Neural crest cell (in vitro differentiated cells): ENCODE results near the gene OTOF. TPM values are rescaled to one million over a fixed set of nuclear protein-coding genes. Genes with fewer than 3 reads are reported as not detected.

Source experiments
- DNase-seq: peaks from one replicate; pipeline ENCODE4 v3.0.0; 2021; ENCODE audit warnings: low read depth, mixed read lengths, low spot score
- H3K27ac Mint-ChIP-seq: one replicate; pipeline ENCODE4 v1.8.0; 2021; ENCODE audit warnings: mild to moderate bottlenecking, mixed read lengths; ENCODE audit not compliant: unreplicated experiment
- H3K27me3 Mint-ChIP-seq: 2 replicates; pipeline ENCODE4 v1.8.0; 2021; ENCODE audit warnings: low read depth, mild to moderate bottlenecking, mixed read lengths
- H3K36me3 Mint-ChIP-seq: 2 replicates; pipeline ENCODE4 v1.8.0; 2021; ENCODE audit warnings: low read depth, mild to moderate bottlenecking, mixed read lengths
- H3K4me1 Mint-ChIP-seq: 2 replicates; pipeline ENCODE4 v1.8.0; 2021; ENCODE audit warnings: mixed read lengths
- H3K4me3 Mint-ChIP-seq: one replicate; pipeline ENCODE4 v1.8.0; 2021; ENCODE audit warnings: mild to moderate bottlenecking, mixed read lengths
- H3K9me3 Mint-ChIP-seq: 2 replicates; pipeline ENCODE4 v1.8.0; 2021; ENCODE audit warnings: mixed read lengths
- CTCF ChIP-seq: fragments of 200-600 bp; sonication (generic); conservative IDR thresholded peaks from 2 replicates; pipeline ENCODE4 v1.5.0; 2021; ENCODE audit warnings: antibody characterized with exemption, mild to moderate bottlenecking
- total RNA-seq: library from RNA; stranded (reverse); gene quantifications from 2 replicates; pipeline ENCODE4 v1.2.1, GENCODE V29; 2021

OTOF gene
- total RNA-seq, 1 donor from 2014 or later: 0.19 TPM

- no peaks in the 10 kb centered on the region for H3K36me3 Mint-ChIP-seq
- no peak for TF ChIP-seq CTCF
- no peaks in the 10 kb centered on the region for H3K27me3 Mint-ChIP-seq
- peaks cover 6% of the 10 kb centered on the region for H3K4me1 Mint-ChIP-seq
- H3K9me3 Mint-ChIP-seq: peaks cover 3% of the 10 kb centered on the region
- no peak overlapping the region for H3K4me3 Mint-ChIP-seq
- DNase-seq: no peak
- H3K27ac Mint-ChIP-seq: no peak overlapping the region
Measured at GRCh38 chr2:26451700-26452099, 26.2 kb downstream of the OTOF start.

- Mint-ChIP-seq H3K9me3 (peaks cover 3% of the 10 kb centered on the region), H3K4me1 (no peaks in the 10 kb centered on the region), H3K4me3 (no peak overlapping the region), H3K27me3 (no peaks in the 10 kb centered on the region), H3K27ac (no peak overlapping the region), H3K36me3 (no peaks in the 10 kb centered on the region)
- no peak for TF ChIP-seq CTCF
- no peak for DNase-seq
Measured at GRCh38 chr2:26450031-26450635, 27.8 kb downstream of the OTOF start.

GRCh38 chr2:26449278-26450030, 28.5 kb downstream of the OTOF start:
- Mint-ChIP-seq H3K36me3 (no peaks in the 10 kb centered on the region), H3K4me1 (no peaks in the 10 kb centered on the region), H3K27me3 (no peaks in the 10 kb centered on the region), H3K9me3 (peaks cover 3% of the 10 kb centered on the region), H3K27ac (no peak overlapping the region), H3K4me3 (no peak overlapping the region)
- no peak for DNase-seq
- no peak for TF ChIP-seq CTCF

DNA sequence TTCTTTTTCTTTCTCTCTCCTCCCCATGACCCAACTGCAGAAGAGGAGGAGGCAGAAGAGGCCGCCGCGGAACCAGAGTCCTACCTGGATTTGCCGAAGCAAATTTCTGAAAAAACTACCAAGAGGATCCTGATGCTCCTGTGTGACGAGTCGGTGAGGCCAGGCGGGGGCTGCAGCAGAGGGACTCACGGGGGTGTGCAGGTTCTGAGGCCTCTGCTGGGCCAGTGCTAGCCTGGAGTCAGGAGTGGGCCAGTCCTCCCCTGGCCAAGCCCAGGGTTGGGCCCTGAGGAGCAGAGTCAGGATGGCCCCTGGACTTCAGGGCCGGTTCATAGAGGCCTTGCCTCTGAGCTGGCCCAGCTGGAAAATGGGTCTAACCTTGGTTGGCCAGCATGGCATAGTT, 29.3 kb downstream of the OTOF start:
- Mint-ChIP-seq H3K36me3 (no peaks in the 10 kb centered on the region), H3K27me3 (no peaks in the 10 kb centered on the region), H3K4me3 (no peak overlapping the region), H3K9me3 (peaks cover 3% of the 10 kb centered on the region), H3K27ac (no peak overlapping the region), H3K4me1 (no peaks in the 10 kb centered on the region)
- TF ChIP-seq CTCF: no peak
- no peak for DNase-seq

- Mint-ChIP-seq H3K4me1 (no peaks in the 10 kb centered on the region), H3K27me3 (no peaks in the 10 kb centered on the region), H3K4me3 (no peak overlapping the region), H3K9me3 (no peaks in the 10 kb centered on the region), H3K27ac (no peak overlapping the region), H3K36me3 (no peaks in the 10 kb centered on the region)
- no peak for TF ChIP-seq CTCF
- DNase-seq: no peak
Measured at GRCh38 chr2:26444236-26444635, 33.7 kb downstream of the OTOF start.
